ENCODE measurements around the gene NEGR1.

DNA sequence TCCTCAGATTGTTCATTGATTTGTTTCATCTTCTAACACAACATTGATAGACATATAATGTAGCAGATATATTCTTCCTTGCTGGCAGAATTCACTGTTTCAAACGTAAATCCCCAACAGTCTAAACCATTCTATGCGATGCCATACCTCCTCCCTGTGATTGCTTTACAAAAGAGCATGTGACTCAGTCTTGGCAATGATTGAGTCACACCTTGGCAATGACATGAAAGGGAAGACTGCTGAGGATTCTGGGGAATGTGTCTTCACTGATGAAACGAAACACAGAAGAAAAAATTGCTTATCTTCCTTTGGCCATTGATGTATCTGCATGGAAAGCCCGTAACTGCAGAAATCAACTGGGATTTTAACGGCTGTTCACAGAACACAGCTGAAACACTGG is 791.9 kb downstream of the NEGR1 start:
- TF ChIP-seq, protein P1, sequence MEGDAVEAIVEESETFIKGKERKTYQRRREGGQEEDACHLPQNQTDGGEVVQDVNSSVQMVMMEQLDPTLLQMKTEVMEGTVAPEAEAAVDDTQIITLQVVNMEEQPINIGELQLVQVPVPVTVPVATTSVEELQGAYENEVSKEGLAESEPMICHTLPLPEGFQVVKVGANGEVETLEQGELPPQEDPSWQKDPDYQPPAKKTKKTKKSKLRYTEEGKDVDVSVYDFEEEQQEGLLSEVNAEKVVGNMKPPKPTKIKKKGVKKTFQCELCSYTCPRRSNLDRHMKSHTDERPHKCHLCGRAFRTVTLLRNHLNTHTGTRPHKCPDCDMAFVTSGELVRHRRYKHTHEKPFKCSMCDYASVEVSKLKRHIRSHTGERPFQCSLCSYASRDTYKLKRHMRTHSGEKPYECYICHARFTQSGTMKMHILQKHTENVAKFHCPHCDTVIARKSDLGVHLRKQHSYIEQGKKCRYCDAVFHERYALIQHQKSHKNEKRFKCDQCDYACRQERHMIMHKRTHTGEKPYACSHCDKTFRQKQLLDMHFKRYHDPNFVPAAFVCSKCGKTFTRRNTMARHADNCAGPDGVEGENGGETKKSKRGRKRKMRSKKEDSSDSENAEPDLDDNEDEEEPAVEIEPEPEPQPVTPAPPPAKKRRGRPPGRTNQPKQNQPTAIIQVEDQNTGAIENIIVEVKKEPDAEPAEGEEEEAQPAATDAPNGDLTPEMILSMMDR (IDR thresholded peaks at IDR 0.05): no peak
- no peak for TF ChIP-seq POLR2A (IDR thresholded peaks at IDR 0.05)

Data from testis (tissue), 2 donors.